ENCODE measurements around the gene RNGTT.

RNGTT gene

DNA sequence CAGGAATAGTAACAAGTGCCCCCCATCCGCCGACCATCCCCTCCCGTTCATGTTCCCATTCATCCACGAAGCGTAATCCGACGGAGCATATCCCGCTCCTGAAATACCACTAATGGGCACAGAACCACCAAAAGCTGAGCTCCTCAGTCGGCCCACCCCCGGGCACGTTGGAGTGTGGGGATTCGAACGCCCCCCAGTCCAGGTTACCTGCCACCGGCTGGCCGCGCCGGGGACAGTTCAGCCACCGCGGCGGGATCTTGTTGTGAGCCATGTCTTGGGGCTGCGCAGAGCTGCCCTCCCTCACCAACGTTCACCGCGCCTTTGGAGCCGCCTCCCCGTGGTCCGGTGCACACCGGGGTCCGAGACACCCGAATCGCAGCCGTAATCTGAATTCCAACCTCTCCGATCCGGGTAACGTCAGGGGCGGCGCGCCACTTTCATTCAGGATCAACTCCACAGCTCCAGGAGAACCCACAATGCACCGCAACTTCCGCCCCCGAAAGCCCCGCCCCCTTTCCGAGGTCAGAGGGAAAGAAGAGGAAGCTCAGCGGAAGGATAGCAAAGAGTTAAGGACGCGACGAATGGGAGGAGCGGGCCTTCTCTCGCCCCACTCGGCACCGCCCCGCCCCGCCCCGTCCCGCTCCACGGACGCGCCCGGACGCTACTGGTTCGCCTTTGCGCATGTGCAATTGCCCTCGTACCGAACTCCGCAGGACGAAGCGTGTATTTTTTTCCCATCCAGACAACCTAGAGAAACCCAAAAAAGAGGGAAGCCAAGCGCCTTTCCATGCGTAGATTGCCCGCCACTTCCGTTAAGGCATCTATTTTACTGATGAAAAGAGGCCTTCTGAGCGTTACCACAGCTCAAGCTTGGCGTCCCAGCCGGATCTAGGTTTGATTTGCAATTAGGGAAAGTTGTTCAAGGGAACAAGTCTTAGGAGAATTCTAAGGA lies at the start of gene RNGTT:
RNGTT (minus strand) TSS at position 480 of the 952 bp plus-strand sequence; CDS start at position 271, 209 bp downstream.
- Mint-ChIP-seq H3K27ac (peak within 1 kb of the TSS; percentile 97), H3K36me3 (peaks cover 19% of the 10 kb centered on the region), H3K4me3 (peak within 1 kb of the TSS; percentile 99), H3K9me3 (no peaks in the 10 kb centered on the region), H3K4me1 (peaks cover 39% of the 10 kb centered on the region)
- peak; percentile 99 for ATAC-seq
- DNase-seq (ENCODE audit: low spot score in 2 of 2), result peak; percentile 91 to 99

GRCh38 chr6:89011436-89011835 lies 48.0 kb upstream of the RNGTT start:
- no peak for ATAC-seq
- no peaks in the 10 kb centered on the region for H3K9me3 Mint-ChIP-seq
- no peaks in the 10 kb centered on the region for H3K4me1 Mint-ChIP-seq
- H3K36me3 Mint-ChIP-seq, result no peaks in the 10 kb centered on the region
- no peak overlapping the region for H3K4me3 Mint-ChIP-seq
- no peak for DNase-seq (ENCODE audit: low spot score in 2 of 2)
- H3K27ac Mint-ChIP-seq, result no peak overlapping the region

GRCh38 chr6:89010825-89011224 lies 47.4 kb upstream of the RNGTT start:
- H3K9me3 Mint-ChIP-seq, result no peaks in the 10 kb centered on the region
- no peak overlapping the region for H3K27ac Mint-ChIP-seq
- no peak for ATAC-seq
- H3K4me1 Mint-ChIP-seq, result no peaks in the 10 kb centered on the region
- H3K36me3 Mint-ChIP-seq, result no peaks in the 10 kb centered on the region
- no peak overlapping the region for H3K4me3 Mint-ChIP-seq
- DNase-seq (ENCODE audit: low spot score in 2 of 2), result no peak

DNA sequence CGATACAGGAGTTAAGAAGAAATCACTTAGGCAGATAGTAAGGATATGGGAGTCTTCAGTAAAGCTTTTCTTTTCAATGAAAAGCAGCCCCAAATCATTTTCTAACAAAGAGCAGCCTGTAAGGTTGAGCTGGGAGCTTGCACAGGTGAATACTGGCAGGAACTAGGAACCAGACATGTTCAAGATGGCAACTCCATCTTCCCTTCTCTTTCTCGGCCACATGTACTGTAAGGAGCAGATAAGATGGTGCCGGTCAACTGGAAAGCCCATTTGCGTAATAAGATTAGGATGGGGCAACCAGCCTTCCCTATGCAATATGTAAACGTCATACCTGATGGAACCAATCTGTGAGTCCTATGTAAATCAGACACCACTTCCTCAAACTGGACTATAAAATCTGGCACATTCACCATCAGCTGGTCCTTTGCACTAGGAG lies 46.2 kb upstream of the RNGTT start:
- DNase-seq (ENCODE audit: low spot score in 2 of 2) (no peak), ATAC-seq (no peak)
- Mint-ChIP-seq H3K27ac (no peak overlapping the region), H3K4me3 (no peak overlapping the region), H3K9me3 (no peaks in the 10 kb centered on the region), H3K4me1 (no peaks in the 10 kb centered on the region), H3K36me3 (no peaks in the 10 kb centered on the region)

- Mint-ChIP-seq H3K4me1 (no peaks in the 10 kb centered on the region), H3K9me3 (no peaks in the 10 kb centered on the region), H3K27ac (no peak overlapping the region), H3K4me3 (no peak overlapping the region), H3K36me3 (no peaks in the 10 kb centered on the region)
- ATAC-seq (no peak), DNase-seq (ENCODE audit: low spot score in 2 of 2) (no peak)
Measured at GRCh38 chr6:89008815-89009374, 45.5 kb upstream of the RNGTT start.

GRCh38 chr6:89008001-89008814 lies 44.8 kb upstream of the RNGTT start:
- Mint-ChIP-seq H3K27ac (no peak overlapping the region), H3K4me3 (no peak overlapping the region), H3K4me1 (no peaks in the 10 kb centered on the region), H3K36me3 (no peaks in the 10 kb centered on the region), H3K9me3 (no peaks in the 10 kb centered on the region)
- no peak for ATAC-seq
- no peak for DNase-seq (ENCODE audit: low spot score in 2 of 2)

GRCh38 chr6:89007209-89008000 lies 44.0 kb upstream of the RNGTT start:
- Mint-ChIP-seq H3K9me3 (no peaks in the 10 kb centered on the region), H3K27ac (no peak overlapping the region), H3K4me1 (no peaks in the 10 kb centered on the region), H3K4me3 (no peak overlapping the region), H3K36me3 (no peaks in the 10 kb centered on the region)
- ATAC-seq, result no peak
- no peak for DNase-seq (ENCODE audit: low spot score in 2 of 2)

GRCh38 chr6:89002523-89002922 lies 39.1 kb upstream of the RNGTT start:
- Mint-ChIP-seq H3K4me3 (no peak overlapping the region), H3K27ac (no peak overlapping the region), H3K4me1 (no peaks in the 10 kb centered on the region), H3K9me3 (no peaks in the 10 kb centered on the region), H3K36me3 (no peaks in the 10 kb centered on the region)
- DNase-seq (ENCODE audit: low spot score in 2 of 2) (no peak), ATAC-seq (no peak)

DNA sequence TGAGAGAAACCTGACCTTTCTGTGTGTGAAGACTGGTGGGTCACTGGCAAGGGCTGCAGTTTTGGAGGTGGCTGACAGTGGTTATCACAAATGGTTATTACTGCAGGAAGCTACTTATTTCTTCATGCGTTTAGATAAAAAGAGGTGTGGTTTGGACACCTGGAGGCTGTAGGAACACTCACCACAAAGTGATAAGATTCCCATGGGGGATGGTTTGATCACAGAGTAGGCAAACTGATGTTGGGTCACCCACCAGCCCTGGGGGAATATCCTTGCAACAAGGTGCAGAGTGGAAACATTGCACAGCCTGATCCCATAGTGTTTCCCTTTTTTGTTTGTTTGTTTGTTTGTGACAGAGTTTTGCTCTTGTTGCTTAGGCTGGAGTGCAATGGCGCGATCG lies 33.9 kb upstream of the RNGTT start:
- H3K9me3 Mint-ChIP-seq, result no peaks in the 10 kb centered on the region
- no peaks in the 10 kb centered on the region for H3K36me3 Mint-ChIP-seq
- ATAC-seq (no peak), DNase-seq (ENCODE audit: low spot score in 2 of 2) (no peak)
- no peak overlapping the region for H3K27ac Mint-ChIP-seq
- no peak overlapping the region for H3K4me3 Mint-ChIP-seq
- no peaks in the 10 kb centered on the region for H3K4me1 Mint-ChIP-seq

- H3K4me1 Mint-ChIP-seq, result no peaks in the 10 kb centered on the region
- H3K4me3 Mint-ChIP-seq, result no peak overlapping the region
- no peaks in the 10 kb centered on the region for H3K36me3 Mint-ChIP-seq
- DNase-seq (ENCODE audit: low spot score in 2 of 2) (no peak), ATAC-seq (no peak)
- H3K27ac Mint-ChIP-seq, result no peak overlapping the region
- H3K9me3 Mint-ChIP-seq, result no peaks in the 10 kb centered on the region
Measured at GRCh38 chr6:88992741-88993552, 29.5 kb upstream of the RNGTT start.

- no peaks in the 10 kb centered on the region for H3K9me3 Mint-ChIP-seq
- no peak for DNase-seq (ENCODE audit: low spot score in 2 of 2)
- no peaks in the 10 kb centered on the region for H3K36me3 Mint-ChIP-seq
- H3K4me1 Mint-ChIP-seq, result no peaks in the 10 kb centered on the region
- H3K4me3 Mint-ChIP-seq, result no peak overlapping the region
- H3K27ac Mint-ChIP-seq, result no peak overlapping the region
- ATAC-seq, result no peak
Measured at GRCh38 chr6:88989215-88989614, 25.8 kb upstream of the RNGTT start.

- Mint-ChIP-seq H3K4me3 (no peak overlapping the region), H3K4me1 (no peaks in the 10 kb centered on the region), H3K27ac (no peak overlapping the region), H3K36me3 (no peaks in the 10 kb centered on the region), H3K9me3 (no peaks in the 10 kb centered on the region)
- ATAC-seq (no peak), DNase-seq (ENCODE audit: low spot score in 2 of 2) (no peak)
Measured at GRCh38 chr6:88987922-88988321, 24.5 kb upstream of the RNGTT start.

GRCh38 chr6:88985901-88986300 lies 22.5 kb upstream of the RNGTT start:
- H3K4me3 Mint-ChIP-seq, result no peak overlapping the region
- no peak overlapping the region for H3K27ac Mint-ChIP-seq
- no peaks in the 10 kb centered on the region for H3K36me3 Mint-ChIP-seq
- no peaks in the 10 kb centered on the region for H3K4me1 Mint-ChIP-seq
- DNase-seq (ENCODE audit: low spot score in 2 of 2) (no peak), ATAC-seq (no peak)
- H3K9me3 Mint-ChIP-seq, result no peaks in the 10 kb centered on the region

- Mint-ChIP-seq H3K27ac (no peak overlapping the region), H3K4me3 (no peak overlapping the region), H3K4me1 (no peaks in the 10 kb centered on the region), H3K36me3 (no peaks in the 10 kb centered on the region), H3K9me3 (no peaks in the 10 kb centered on the region)
- ATAC-seq, result no peak
- DNase-seq (ENCODE audit: low spot score in 2 of 2), result no peak
Measured at GRCh38 chr6:88984606-88985005, 21.2 kb upstream of the RNGTT start.

Data from stimulated activated effector memory CD8-positive, alpha-beta T cell treated with anti-CD3 and anti-CD28 coated beads, Interleukin-12 subunit alpha, Interleukin-12 subunit beta, amount 100 ng/mL, for 72 hours (primary cell).